ENCODE data around the gene GSTA3.
"Not testable (repeated sequence)": the region's sequence is repeated elsewhere in the genome, so short reads cannot be mapped to it uniquely, and the experiment has no call there.

GSTA3 gene

DNA sequence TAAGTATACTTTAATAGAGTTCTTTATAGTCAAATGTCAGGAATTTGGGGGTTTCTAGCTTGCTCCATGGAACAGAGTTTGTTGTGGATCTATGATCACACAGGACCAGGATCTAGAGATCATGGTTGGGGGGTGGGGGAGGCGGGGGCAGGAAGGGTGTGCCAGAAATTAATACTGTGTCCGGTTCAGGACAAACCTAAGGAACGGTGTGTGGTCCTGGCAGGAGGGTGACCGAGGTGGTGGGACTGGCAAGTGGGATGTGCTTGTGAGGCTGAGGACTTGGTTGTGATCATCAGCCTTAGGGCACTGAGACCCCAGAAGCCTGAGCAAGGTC lies 27.9 kb downstream of the GSTA3 start:
- TF ChIP-seq, protein P1, sequence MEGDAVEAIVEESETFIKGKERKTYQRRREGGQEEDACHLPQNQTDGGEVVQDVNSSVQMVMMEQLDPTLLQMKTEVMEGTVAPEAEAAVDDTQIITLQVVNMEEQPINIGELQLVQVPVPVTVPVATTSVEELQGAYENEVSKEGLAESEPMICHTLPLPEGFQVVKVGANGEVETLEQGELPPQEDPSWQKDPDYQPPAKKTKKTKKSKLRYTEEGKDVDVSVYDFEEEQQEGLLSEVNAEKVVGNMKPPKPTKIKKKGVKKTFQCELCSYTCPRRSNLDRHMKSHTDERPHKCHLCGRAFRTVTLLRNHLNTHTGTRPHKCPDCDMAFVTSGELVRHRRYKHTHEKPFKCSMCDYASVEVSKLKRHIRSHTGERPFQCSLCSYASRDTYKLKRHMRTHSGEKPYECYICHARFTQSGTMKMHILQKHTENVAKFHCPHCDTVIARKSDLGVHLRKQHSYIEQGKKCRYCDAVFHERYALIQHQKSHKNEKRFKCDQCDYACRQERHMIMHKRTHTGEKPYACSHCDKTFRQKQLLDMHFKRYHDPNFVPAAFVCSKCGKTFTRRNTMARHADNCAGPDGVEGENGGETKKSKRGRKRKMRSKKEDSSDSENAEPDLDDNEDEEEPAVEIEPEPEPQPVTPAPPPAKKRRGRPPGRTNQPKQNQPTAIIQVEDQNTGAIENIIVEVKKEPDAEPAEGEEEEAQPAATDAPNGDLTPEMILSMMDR (IDR thresholded peaks at IDR 0.05; ENCODE audit: control extremely low read depth, extremely low read depth, low read depth, missing control alignments): no peak
- CTCF ChIA-PET: interaction anchor here (1.0 to 3.6 kb wide), 3 partner anchors 10 to 29 kb away, joined by 3 to 9 read pairs (median 3); no protein-coding TSS in a partner anchor
- DNase-seq (ENCODE audit: extremely low spot score): no peak
- POLR2A ChIA-PET: no interaction called here

DNA sequence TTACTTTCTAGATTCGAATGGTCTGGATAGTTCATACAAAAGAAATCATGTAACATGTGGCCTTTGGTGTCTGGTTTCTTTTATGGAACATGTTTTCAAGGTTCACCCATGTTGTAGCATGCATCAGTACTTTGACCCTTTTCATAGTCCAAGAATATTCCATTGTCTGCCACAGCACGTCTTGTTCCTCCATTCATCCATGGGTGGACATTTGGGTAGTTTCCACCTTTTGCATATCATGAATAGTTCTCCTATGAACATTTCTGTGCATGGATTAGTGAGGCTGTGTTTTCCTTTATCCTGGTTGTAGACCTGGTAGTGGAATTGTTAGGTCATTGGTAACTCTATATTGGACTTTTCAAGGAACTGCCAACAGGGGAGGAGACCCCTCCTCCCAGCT lies 31.7 kb downstream of the GSTA3 start:
- ChIA-PET POLR2A (no interaction called here), CTCF (interaction anchor here (1.0 to 1.5 kb wide), 4 partner anchors 11 to 153 kb away, joined by 3 to 4 read pairs (median 3); partner anchors contain the start of gene GSTA4)
- DNase-seq (ENCODE audit: extremely low spot score): no peak
- TF ChIP-seq, protein P1 (IDR thresholded peaks at IDR 0.05; ENCODE audit: control extremely low read depth, extremely low read depth, low read depth, missing control alignments): no peak

DNA sequence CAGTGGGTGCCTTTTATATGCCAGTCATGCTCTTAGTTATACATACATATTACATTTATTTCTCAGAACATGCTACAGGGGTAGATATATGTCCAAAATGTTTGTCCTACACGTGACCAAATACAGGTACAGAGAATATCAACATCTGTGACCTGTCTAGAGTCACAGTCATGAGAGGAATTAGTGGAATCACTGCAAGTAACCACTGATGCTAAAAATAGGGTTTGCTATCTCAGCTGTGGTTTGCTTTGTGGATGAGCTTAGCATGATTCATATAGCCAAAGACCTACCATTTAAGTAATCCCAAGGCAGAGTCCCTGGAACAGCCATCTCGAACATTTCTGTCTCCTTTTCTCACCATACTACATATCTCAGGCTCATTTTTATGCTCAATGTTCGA lies 32.3 kb downstream of the GSTA3 start:
- TF ChIP-seq, protein P1 (IDR thresholded peaks at IDR 0.05; ENCODE audit: control extremely low read depth, extremely low read depth, low read depth, missing control alignments): no peak
- ChIA-PET CTCF (interaction anchor here (1.0 to 1.5 kb wide), 4 partner anchors 9 to 118 kb away, joined by 3 to 4 read pairs (median 4); partner anchors contain the start of gene GSTA4), POLR2A (no interaction called here)
- no peak for DNase-seq (ENCODE audit: extremely low spot score)

DNA sequence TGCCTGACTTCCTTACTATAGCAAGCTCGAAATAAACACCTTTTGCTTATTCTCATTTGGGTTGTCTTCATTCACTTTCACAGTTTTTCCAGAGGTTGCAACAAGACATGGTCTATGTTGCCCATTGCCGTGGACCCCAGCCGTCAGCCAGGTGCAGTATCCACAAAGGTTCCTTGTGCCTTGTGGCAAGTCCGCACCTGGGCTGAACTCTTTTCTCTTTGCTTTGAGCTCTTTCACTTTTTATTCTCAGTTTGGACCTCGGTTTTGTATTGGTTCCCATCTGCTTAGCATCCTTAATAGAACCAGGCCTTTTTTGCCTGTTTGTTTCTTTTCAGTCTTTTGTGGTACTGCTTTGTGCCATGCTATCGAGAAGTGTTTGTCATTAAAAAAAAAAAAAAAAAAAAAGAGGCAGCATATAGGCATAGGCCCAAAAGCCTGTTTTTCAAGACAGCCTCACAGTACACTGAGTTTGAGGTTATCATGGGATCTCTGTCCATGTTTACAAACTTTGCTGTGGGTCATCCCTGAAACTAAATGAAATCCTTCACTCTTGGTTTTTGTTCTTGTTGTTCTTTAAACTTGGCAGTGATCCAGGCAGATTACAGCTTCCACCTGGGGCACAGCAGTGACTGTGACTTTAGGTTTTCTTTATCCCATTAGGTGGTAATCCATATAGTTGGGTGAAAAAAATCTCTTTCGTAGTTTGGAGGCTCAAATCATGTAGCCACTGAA lies 33.3 kb downstream of the GSTA3 start:
- no peak for DNase-seq (ENCODE audit: extremely low spot score)
- TF ChIP-seq, protein P1 (IDR thresholded peaks at IDR 0.05; ENCODE audit: control extremely low read depth, extremely low read depth, low read depth, missing control alignments): no peak
- CTCF ChIA-PET: interaction anchor here (1.0 to 1.5 kb wide), 4 partner anchors 10 to 69 kb away, joined by 3 to 4 read pairs (median 4); no protein-coding TSS in a partner anchor
- POLR2A ChIA-PET: no interaction called here

DNA sequence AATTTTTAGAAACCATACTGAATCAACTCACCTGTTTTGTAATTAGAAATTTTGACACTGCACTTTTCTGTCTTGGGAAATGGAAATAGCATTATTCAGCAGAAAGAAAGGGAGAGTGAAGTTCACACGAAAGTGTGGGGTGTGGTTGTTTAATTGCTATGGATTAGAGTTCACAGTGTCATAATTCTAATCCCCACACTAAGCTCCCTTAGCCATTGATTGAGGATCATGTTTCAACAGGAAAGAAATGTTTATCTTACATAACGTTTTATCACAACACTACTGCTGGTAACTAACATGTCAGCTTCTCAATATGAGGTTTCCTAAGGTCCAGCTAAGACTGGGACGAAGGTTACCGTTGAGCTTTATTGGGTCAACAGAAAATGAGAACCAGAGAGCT lies 37.5 kb downstream of the GSTA3 start:
- TF ChIP-seq, protein P1 (IDR thresholded peaks at IDR 0.05; ENCODE audit: control extremely low read depth, extremely low read depth, low read depth, missing control alignments): no peak
- CTCF ChIA-PET: interaction anchor here (1.1 to 1.2 kb wide), 2 partner anchors 10 to 29 kb away, joined by 3 to 9 read pairs; no protein-coding TSS in a partner anchor
- POLR2A ChIA-PET: no interaction called here
- no peak for DNase-seq (ENCODE audit: extremely low spot score)

DNA sequence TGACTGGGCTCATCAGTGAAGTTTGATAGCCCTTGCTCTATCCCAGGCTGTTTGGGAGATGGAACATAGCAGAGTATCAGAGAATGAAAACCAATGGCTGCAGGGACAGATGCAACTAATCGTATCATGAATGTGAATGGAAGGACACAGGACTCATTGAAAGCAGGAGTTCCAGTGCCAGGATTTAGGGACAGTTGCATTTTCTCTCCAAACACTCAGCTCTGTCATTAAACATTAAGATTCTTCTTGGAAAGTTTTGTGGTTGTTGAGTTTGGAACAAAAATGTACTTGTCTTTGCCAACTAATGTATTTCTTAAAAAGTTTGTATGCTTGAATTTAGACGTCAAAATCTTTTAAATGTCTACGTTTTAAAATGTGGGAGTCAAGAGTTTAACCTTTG lies 37.9 kb downstream of the GSTA3 start:
- no peak for DNase-seq (ENCODE audit: extremely low spot score)
- TF ChIP-seq, protein P1 (IDR thresholded peaks at IDR 0.05; ENCODE audit: control extremely low read depth, extremely low read depth, low read depth, missing control alignments): no peak
- CTCF ChIA-PET: interaction anchor here (1.1 to 1.2 kb wide), 2 partner anchors 10 to 30 kb away, joined by 3 to 9 read pairs; no protein-coding TSS in a partner anchor
- POLR2A ChIA-PET: no interaction called here

DNA sequence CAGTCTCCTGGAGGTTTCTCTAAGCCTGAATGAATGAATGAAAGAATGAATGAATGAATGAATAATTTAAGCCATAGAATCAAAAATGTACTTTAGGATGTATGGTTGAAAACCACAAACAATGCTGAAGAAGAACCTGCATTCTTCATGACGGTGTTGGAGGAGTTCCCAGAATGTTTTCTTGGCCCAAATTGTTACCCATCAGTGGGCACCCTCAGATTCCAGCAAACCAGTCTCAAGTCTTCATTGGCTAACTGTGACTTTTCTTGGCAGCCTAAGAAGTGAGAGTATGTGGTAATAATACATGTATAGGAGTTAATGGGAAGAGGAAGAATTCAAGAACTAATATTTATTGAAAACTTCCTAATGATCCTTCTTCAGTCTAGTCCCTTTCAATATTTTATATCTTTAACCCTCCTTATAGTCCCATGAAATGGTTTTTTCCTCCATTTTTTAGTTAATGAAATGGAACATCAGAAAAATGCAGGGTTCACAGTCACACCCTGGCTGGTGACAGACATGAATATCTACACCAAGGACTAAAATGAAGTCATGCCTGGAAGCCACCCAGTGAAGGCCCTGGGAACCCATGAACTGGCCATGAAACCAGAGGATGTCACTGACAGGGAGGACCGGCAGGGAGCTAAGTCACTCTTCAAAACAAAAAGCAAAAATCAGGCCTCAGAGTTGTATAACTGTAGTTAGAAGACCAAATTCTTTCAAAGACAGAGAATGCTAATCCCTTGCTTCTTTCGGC lies 39.0 kb downstream of the GSTA3 start:
- POLR2A ChIA-PET; DNase-seq (ENCODE audit: extremely low spot score): not testable (repeated sequence)

DNA sequence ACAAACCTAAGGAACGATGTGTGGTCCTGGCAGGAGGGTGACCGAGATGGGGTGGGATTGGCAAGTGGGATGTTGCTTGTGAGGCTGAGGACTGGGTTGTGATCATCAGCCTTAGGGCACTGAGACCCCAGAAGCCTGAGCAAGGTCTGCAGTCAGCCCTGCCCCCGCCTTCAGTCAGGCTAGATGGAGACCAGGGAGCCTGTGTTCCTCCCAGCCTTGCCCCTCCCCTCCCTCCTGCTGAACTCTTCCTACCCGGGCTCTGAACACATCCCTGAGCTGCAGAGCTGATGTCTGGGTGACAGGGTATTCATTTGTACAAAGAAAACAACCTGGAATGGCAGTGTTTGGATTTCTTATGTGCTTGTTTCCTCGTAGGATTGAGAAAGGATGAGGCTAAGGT lies 40.6 kb downstream of the GSTA3 start:
- DNase-seq (ENCODE audit: extremely low spot score); POLR2A ChIA-PET; CTCF ChIA-PET: not testable (repeated sequence)

More for the DNA sequence above, 39.0 kb downstream of the GSTA3 start:
- CTCF ChIA-PET: interaction anchor here (1.2 kb wide), 1 partner anchor 31 kb away, joined by 3 read pairs; no protein-coding TSS in a partner anchor

All from GM10248 (cell line).